GM13977 (cell line): ENCODE measurements around the gene LCE1F.

Source experiments
- DNase-seq: peaks from one replicate; pipeline ENCODE4 v3.0.0; 2012; ENCODE audit warnings: low spot score
- in situ Hi-C: fragments of 300-500 bp; cut with MboI; formaldehyde crosslinking; loops from one replicate; pipeline ENCODE4 v1.12.0; 2022; ENCODE audit warnings: low sequenced_read_pairs, low pct_unique_long_range_greater_than_20kb, mixed read lengths, inconsistent platforms; ENCODE audit not compliant: unreplicated experiment
- TF ChIP-seq, protein P1 (sequence below): IDR thresholded peaks from 2 replicates; pipeline ENCODE4 v1.5.1; 2012; ENCODE audit warnings: mild to moderate bottlenecking, control low read depth; ENCODE audit not compliant: insufficient read depth; ENCODE audit errors: extremely low read depth, missing control alignments

Gene LCE1F

GRCh38 chr1:152743371-152744145 lies 31.4 kb upstream of the LCE1F start:
- DNase-seq, result no peak
- TF ChIP-seq, protein P1, sequence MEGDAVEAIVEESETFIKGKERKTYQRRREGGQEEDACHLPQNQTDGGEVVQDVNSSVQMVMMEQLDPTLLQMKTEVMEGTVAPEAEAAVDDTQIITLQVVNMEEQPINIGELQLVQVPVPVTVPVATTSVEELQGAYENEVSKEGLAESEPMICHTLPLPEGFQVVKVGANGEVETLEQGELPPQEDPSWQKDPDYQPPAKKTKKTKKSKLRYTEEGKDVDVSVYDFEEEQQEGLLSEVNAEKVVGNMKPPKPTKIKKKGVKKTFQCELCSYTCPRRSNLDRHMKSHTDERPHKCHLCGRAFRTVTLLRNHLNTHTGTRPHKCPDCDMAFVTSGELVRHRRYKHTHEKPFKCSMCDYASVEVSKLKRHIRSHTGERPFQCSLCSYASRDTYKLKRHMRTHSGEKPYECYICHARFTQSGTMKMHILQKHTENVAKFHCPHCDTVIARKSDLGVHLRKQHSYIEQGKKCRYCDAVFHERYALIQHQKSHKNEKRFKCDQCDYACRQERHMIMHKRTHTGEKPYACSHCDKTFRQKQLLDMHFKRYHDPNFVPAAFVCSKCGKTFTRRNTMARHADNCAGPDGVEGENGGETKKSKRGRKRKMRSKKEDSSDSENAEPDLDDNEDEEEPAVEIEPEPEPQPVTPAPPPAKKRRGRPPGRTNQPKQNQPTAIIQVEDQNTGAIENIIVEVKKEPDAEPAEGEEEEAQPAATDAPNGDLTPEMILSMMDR, result no peak
- in situ Hi-C loops, result no loop called here

GRCh38 chr1:152745289-152745704 lies 29.6 kb upstream of the LCE1F start:
- TF ChIP-seq, protein P1, result no peak
- in situ Hi-C loops, result no loop called here
- no peak for DNase-seq

GRCh38 chr1:152745765-152746444 lies 29.0 kb upstream of the LCE1F start:
- DNase-seq, result no peak
- TF ChIP-seq, protein P1, result no peak
- in situ Hi-C loops, result no loop called here

DNA sequence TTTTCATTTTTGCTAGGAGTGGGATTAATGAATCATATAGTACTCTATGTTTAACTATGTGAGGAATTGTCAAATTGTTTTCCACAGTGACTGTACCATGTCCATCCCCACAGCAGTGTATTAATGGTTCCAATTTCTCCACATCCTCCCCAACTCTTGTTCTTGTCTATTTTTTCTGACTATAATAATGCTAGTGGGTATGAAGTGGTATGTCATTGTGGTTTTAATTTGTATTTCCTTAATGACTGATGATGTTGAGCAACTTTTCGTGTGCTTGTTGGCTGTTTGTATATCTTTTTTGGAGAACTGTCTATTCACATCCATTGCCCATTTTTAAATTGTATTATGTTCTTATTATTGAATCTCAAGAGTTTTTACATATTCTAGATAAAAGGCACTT lies 27.1 kb upstream of the LCE1F start:
- TF ChIP-seq, protein P1, result no peak
- in situ Hi-C loops, result no loop called here
- DNase-seq, result no peak

GRCh38 chr1:152752225-152752624 lies 22.7 kb upstream of the LCE1F start:
- DNase-seq, result no peak
- TF ChIP-seq, protein P1, result no peak
- in situ Hi-C loops, result no loop called here

GRCh38 chr1:152753586-152753985 lies 21.4 kb upstream of the LCE1F start:
- in situ Hi-C loops, result no loop called here
- TF ChIP-seq, protein P1, result no peak
- no peak for DNase-seq
